Anterior cingulate cortex (tissue), 58 donors: ENCODE measurements around the gene TXLNA.
"Not testable (repeated sequence)": the region's sequence is repeated elsewhere in the genome, so short reads cannot be mapped to it uniquely, and the experiment has no call there.

Experiments
- DNase-seq, 58 donors: peaks; one replicate each; lab custom pipeline; 2025; lab: John Stamatoyannopoulos, UW

The TXLNA gene

GRCh38 chr1:32179443-32180185, at the start of gene TXLNA:
Gene TXLNA, plus strand, starts transcription at chr1:32179675. Its CDS starts 671 bp downstream, at chr1:32180346.
- DNase-seq, result peak; percentile 66 to 99 (median 91)

DNA sequence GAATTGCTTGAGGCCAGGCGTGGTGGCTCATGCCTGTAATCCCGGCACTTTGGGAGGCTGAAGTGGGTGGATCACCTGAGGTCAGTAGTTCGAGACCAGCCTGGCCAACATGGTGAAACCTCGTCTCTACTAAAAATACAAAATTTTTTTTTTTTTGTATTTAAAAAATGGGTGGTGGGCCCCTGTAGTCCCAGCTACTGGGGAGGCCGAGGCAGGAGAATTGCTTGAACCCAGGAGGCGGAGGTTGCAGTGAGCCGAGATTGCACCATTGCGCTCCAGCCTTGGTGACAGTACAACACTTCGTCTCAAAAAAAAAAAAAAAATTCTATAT, 45.6 kb upstream of the TXLNA start:
- DNase-seq, result not testable (repeated sequence)

DNA sequence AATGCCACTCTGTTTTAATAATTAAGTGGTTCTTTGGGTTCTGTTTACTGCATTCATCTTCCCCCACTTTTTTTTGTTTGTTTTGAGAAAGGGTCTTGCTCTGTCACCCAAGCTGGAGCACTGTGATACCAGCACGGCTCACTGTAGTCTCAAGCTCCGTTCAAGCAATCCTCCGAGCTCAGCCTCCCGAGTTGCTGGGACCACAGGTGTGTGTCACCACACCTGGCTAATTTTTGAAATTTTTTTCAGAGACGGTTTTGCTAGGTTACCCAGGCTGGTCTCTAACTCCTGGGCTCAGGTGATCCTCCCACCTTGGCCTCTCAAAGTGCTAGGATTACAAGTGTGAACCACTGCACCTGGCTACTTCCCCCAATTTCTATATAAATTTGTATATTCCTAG, 42.4 kb upstream of the TXLNA start:
- no peak for DNase-seq

- no peak for DNase-seq
Measured at GRCh38 chr1:32138965-32139364, 40.5 kb upstream of the TXLNA start.

DNA sequence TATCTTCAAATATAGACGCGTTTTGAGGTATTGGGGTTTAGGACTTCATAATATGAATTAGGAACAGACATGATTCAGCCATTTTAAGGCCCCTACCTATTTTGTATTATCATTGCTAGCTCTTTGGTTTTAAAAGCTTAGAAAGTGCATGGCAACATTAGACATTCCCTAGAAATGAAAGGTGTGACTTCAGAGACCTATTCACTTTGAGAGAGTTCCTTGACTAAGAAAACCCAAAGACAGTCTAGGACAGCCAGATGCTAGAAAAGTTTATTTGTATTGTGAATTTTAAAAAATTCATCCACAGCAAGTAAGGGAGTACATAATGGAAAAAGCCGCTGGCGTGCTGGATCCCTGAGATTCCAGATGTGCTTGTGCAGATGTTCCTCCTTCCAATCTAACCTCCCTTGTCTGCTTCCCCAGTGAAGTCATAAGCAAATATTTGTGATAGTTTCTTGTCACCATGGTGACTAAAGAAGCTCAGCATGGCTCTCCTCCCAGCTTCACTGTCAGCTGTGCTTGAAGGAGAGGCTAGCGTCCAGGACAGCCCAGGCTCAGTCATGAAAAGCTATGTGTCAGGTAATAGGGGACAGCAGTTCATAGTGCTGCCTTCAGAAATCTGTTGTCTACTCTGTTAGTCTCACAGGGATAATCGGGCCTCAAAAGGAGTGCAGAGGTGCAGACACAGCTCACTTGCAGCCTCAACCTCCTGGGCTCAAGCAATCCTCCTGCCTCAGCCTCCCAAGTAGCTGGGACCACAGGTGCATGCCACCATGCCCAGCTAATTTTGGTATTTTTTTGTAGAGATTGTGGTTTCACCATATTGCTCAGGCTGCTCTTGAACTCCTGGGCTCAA, 36.8 kb upstream of the TXLNA start:
- DNase-seq, result peak in 15 of 58 donors; percentile 0 to 16 (median 7)

DNA sequence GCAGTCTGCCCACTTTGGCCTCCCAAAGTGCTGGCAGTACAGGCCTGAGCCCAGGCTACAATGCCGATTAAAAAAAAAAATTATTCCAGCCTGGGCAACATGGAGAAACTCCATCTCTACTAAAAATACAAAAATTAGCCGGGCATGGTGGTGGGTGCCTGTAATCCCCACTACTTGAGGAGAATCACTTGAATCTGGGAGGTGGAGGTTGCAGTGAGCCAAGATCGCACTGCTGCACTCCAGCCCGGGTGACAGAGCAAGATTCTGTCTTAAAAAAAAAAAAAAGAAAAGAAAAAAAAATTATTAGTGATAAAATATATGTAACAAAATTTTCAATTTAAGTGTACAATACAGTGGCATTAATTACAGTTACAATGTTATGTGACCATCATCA, 36.2 kb upstream of the TXLNA start:
- not testable (repeated sequence) for DNase-seq

GRCh38 chr1:32144033-32144432, 35.4 kb upstream of the TXLNA start:
- no peak for DNase-seq

GRCh38 chr1:32147799-32148198, 31.7 kb upstream of the TXLNA start:
- DNase-seq, result not testable (repeated sequence)

DNA sequence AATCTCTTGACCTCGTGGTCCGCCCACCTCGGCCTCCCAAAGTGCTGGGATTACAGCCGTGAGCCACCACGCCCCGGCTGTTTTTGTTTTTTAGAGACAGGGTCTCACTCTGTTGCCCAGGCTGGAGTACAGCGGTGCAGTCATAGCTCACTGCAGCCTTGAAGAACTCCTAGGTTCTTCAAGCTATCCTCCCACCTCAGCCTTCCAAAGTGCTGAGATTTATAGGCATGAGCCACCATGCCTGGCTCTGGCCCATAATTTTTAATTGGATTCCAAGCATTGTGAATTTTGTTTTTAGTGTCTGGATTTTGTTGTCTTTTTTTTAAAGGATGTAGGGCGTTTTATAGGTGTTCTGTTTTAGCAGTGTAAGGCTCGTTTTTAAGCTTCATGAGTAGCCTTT, 28.6 kb upstream of the TXLNA start:
- no peak for DNase-seq

DNA sequence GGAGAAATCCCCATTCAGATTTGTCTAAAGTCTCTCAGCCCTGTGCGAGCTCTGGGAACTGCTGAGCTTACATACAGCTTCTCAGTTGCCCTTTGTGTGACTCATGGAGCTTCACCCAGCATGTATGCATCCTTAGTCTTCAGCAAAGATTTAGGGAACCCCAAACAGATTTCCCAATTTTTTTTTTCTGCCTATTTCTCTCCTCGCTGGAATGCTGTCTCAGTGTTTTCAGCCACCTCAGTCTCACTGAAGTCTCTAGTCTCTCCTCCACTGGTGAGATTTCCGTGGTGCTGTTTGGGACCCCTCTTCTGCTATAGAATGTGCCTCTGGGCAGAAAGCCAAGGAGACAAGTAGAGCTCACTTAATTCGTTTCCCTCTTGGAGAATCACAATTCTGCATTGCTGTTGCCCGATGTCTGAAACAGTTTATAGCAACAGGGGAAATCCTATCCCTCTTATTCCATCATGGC, 28.1 kb upstream of the TXLNA start:
- peak in 1 of 58 donors; percentile 0 for DNase-seq

GRCh38 chr1:32159189-32159588, 20.3 kb upstream of the TXLNA start:
- no peak for DNase-seq

- DNase-seq, result no peak
Measured at GRCh38 chr1:32163405-32163804, 16.1 kb upstream of the TXLNA start.

DNA sequence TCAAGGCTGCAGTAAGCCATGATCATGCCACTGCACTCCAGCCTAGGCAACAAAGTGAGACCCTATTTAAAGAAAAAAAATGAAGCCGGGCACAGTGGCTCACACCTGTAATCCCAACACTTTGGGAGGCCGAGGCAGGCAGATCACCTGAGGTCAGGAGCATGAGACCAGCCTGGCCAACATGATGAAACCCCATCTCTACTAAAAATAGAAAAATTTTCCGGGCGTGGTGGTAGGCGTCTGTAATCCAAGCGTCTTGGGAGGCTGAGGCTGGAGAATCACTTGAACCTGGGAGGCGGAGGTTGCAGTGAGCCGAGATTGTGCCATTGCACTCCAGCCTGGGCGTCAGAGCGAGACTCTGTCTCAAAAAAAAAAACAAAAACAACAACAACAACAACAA, 13.8 kb upstream of the TXLNA start:
- not testable (repeated sequence) for DNase-seq

GRCh38 chr1:32170991-32171390, 8.5 kb upstream of the TXLNA start:
- no peak for DNase-seq

- no peak for DNase-seq
Measured at GRCh38 chr1:32172621-32173245, 6.7 kb upstream of the TXLNA start.

DNA sequence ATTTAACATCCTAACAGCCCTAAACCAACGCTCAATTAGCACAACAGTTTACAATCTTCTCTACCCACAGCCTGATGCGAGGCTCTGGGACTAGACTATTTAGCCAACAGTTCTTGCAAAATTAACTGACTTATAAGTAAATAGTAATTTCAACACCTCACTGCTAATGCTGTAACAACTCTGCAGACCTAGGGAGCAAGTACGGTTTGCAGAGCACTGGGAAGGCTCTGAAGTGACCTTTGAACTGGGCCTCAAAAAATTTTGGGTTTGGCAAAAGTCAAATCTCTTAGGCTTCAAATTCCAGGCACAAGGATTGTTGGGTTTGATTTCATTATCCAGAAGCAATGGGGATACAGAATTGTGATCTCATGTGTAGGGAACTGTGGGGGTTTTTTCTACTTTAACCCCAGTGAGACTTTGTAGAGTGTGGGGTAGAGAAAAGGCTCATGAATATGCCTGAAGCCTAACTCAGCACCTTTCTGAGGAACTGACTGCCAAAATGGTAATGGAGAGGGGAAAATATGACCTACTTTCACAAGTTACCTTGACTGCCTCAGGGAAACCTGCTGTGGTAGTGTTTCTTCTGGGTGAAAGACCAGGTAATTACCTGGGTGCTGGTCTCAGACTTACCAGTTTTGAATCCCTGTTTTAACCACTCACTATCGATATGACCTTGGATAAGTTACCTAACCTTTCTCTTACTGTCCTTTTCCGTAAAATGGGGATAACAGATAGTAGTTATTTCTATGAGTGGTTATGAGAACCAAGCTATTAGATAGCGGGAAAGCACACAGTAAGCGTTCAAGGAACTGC, 889 bp upstream of the TXLNA start:
- no peak for DNase-seq

DNA sequence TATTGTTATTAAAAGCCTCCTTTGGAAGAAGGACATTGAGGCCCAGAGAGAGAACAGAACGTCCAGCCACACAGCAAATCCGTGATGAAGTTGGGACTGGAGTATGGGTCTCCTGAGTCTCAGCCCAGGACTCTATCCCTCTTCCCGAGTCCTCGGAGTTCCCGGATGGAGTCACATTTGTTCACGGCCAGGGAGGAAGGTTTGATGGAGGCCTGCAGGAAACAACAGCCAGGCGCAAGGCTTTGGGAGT, 357 bp upstream of the TXLNA start:
- peak in 1 of 58 donors; percentile 55 for DNase-seq

DNA sequence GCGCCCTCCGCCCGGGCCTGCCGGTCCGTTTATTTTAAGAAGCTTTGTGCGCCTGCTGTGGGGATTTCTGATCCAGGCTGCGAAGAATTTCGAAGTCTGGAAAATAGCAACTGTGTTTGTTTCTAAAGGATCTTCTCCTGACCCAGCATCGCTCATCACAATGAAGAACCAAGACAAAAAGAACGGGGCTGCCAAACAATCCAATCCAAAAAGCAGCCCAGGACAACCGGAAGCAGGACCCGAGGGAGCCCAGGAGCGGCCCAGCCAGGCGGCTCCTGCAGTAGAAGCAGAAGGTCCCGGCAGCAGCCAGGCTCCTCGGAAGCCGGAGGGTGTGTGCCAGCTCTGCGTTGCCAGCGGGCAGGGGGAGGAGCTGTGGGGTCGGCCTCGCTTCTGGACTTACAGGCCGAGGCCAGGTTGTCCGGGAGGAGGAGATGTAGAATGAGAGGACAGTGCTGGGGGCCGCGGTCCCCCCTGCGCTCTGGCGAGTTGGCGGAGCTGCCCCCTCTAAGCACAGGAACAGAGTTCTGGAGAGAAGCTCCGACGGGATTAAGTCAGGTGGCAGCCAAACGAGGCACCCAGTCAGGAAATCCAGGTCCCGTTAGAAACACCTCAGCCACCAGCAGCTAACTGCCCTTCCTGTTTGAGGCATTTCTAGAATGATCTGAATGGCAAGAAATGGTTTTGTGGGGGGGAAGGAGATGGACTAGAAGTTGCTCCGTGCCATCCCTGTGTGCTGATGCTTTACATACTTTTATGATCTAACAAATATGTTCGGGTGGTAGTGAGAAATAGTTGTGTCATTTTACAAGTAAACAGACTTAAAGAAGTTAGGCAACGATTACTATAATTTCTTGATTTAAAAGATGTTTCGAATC, 948 bp downstream of the TXLNA start:
- DNase-seq, result peak in 29 of 58 donors; percentile 9 to 69 (median 37)

- no peak for DNase-seq
Measured at GRCh38 chr1:32181065-32181464, 1.6 kb downstream of the TXLNA start.

GRCh38 chr1:32181563-32181962, 2.1 kb downstream of the TXLNA start:
- no peak for DNase-seq
